H1 (cell line): Measurements from ENCODE around the gene CCDC60.

Experiments used
- EP300 ChIP-seq, 2 experiments: IDR thresholded peaks; 1 replicate in 1 of 2; 2 replicates in 1 of 2; pipeline ENCODE4 v1.6.1; 2011 to 2012; ENCODE audit warnings: low read depth in 2 of 2, low read length in 2 of 2, mild to moderate bottlenecking in 2 of 2, borderline replicate concordance in 1 of 2, inconsistent platforms in 1 of 2, moderate library complexity in 1 of 2
- KDM1A ChIP-seq: fragments of 200-600, 300-600 bp; sonication (generic); IDR thresholded peaks from 2 replicates; pipeline ENCODE4 v1.7.1; 2016; ENCODE audit warnings: mild to moderate bottlenecking, low read length, borderline replicate concordance
- NRF1 ChIP-seq: IDR thresholded peaks from 2 replicates; pipeline ENCODE4 v1.6.1; 2011; ENCODE audit warnings: mild to moderate bottlenecking, low read depth, low read length, improper control_type of control experiment
- POLR2A ChIP-seq, 2 experiments: IDR thresholded peaks; 1 replicate in 1 of 2; 2 replicates in 1 of 2; pipeline ENCODE4 v1.6.1; 2011; ENCODE audit warnings: low read depth in 2 of 2, low read length in 2 of 2, mild to moderate bottlenecking in 2 of 2; ENCODE audit errors: control extremely low read depth in 1 of 2
- POLR2AphosphoS5 ChIP-seq: IDR thresholded peaks from 2 replicates; pipeline ENCODE4 v1.6.1; 2011; ENCODE audit warnings: low read depth, low read length
- POU5F1 ChIP-seq: IDR thresholded peaks from 2 replicates; pipeline ENCODE4 v1.6.1; 2011; ENCODE audit warnings: low read depth, mild to moderate bottlenecking, low read length, moderate library complexity
- RAD21 ChIP-seq, 2 experiments: IDR thresholded peaks in 1 of 2; conservative IDR thresholded peaks in 1 of 2; 2 replicates each; pipeline ENCODE4 v1.6.1; 2011; ENCODE audit warnings: low read depth in 2 of 2, low read length in 2 of 2, improper control_type of control experiment in 1 of 2, inconsistent platforms in 1 of 2, mild to moderate bottlenecking in 1 of 2, moderate library complexity in 1 of 2
- TAF1 ChIP-seq: IDR thresholded peaks from 2 replicates; pipeline ENCODE4 v1.6.1; 2011; ENCODE audit warnings: mild to moderate bottlenecking, low read depth, low read length
- TBP ChIP-seq: IDR thresholded peaks from 2 replicates; pipeline ENCODE4 v1.6.1; 2011; ENCODE audit warnings: low read depth, low read length, improper control_type of control experiment
- TF ChIP-seq, protein P1 (sequence below): IDR thresholded peaks from 2 replicates; pipeline ENCODE4 v1.6.1; 2011; ENCODE audit warnings: low read length, improper control_type of control experiment

DNA sequence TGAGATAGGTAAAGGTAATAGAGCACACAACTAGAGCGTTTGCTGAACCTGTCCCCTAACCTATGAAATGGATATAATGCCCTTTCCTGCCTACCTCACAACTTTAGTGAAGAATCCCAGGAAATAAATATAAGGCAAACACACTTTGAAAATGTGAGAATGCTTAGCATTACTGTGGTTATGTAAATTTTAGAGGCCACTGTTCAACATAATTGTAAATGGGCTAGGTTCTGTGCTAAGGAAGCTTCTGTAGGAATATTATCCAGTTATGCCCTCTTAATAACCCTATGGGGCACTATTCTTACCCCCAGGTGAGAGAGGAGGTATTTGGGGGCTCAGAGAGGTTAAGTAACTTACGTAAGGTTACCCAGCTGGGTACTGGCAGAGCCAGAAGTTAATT lies 166.5 kb downstream of the CCDC60 start:
- TF ChIP-seq, protein P1, sequence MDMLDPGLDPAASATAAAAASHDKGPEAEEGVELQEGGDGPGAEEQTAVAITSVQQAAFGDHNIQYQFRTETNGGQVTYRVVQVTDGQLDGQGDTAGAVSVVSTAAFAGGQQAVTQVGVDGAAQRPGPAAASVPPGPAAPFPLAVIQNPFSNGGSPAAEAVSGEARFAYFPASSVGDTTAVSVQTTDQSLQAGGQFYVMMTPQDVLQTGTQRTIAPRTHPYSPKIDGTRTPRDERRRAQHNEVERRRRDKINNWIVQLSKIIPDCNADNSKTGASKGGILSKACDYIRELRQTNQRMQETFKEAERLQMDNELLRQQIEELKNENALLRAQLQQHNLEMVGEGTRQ, result no peak
- no peak for TF ChIP-seq EP300 (IDR thresholded peaks at IDR 0.05; ENCODE audit: borderline replicate concordance in 1 of 2, low read depth in 2 of 2, low read length in 2 of 2)
- no peak for TF ChIP-seq POU5F1
- TF ChIP-seq NRF1, result no peak
- TF ChIP-seq TAF1, result no peak
- TF ChIP-seq TBP, result no peak
- TF ChIP-seq POLR2A (IDR thresholded peaks at IDR 0.05; ENCODE audit: control extremely low read depth in 1 of 2, low read depth in 2 of 2, low read length in 2 of 2), result no peak
- no peak for TF ChIP-seq KDM1A
- TF ChIP-seq POLR2AphosphoS5, result no peak
- no peak for TF ChIP-seq RAD21 (IDR thresholded peaks at IDR 0.05 in 1 of 2, conservative IDR thresholded peaks at IDR 0.05 in 1 of 2; ENCODE audit: low read depth in 2 of 2, low read length in 2 of 2)
